GM12891 (cell line): ENCODE data around the gene FAM131B.

ENCODE experiments used
- PAX5 ChIP-seq: IDR thresholded peaks from 2 replicates; pipeline ENCODE4 v1.6.1; 2011; ENCODE audit warnings: low read length, moderate library complexity, mild to moderate bottlenecking; ENCODE audit not compliant: insufficient read depth, severe bottlenecking
- POLR2A ChIP-seq: IDR thresholded peaks from 2 replicates; pipeline ENCODE4 v1.6.1; 2011; ENCODE audit warnings: low read depth, low read length, control low read depth
- POLR2AphosphoS5 ChIP-seq: IDR thresholded peaks from 2 replicates; pipeline ENCODE4 v1.6.1; 2011; ENCODE audit warnings: low read depth, low read length, control low read depth
- POU2F2 ChIP-seq: IDR thresholded peaks from 2 replicates; pipeline ENCODE4 v1.6.1; 2011; ENCODE audit warnings: low read depth, mild to moderate bottlenecking, control low read depth, low read length, moderate library complexity
- SPI1 ChIP-seq: IDR thresholded peaks from 2 replicates; pipeline ENCODE4 v1.6.1; 2011; ENCODE audit warnings: low read depth, low read length, control low read depth
- TAF1 ChIP-seq: IDR thresholded peaks from 2 replicates; pipeline ENCODE4 v1.6.1; 2011; ENCODE audit warnings: low read depth, low read length, control low read depth

GRCh38 chr7:143316492-143316891 is 46.0 kb downstream of the FAM131B start:
- TF ChIP-seq POLR2A: no peak
- TF ChIP-seq POLR2AphosphoS5: no peak
- no peak for TF ChIP-seq TAF1
- no peak for TF ChIP-seq SPI1
- TF ChIP-seq PAX5: no peak
- TF ChIP-seq POU2F2: no peak
